GM18498 (cell line): Measurements from ENCODE around the gene PRND.
"Not testable (repeated sequence)": the region's sequence is repeated elsewhere in the genome, so short reads cannot be mapped to it uniquely, and the experiment has no call there.

Experiments used
- ATAC-seq: cut with Tn5 transposase; IDR thresholded peaks from one replicate; pipeline ENCODE4 v1.9.1; 2021; ENCODE audit warnings: mild to moderate bottlenecking, moderate library complexity; ENCODE audit not compliant: unreplicated experiment

PRND gene

GRCh38 chr20:4721719-4722118 is at the start of gene PRND:
Gene PRND, plus strand, starts transcription at chr20:4721909. Its CDS starts 2,643 bp downstream, at chr20:4724552.
- no peak for ATAC-seq

- no peak for ATAC-seq
Measured at GRCh38 chr20:4672948-4673347, 48.8 kb upstream of the PRND start.

- ATAC-seq: no peak
Measured at GRCh38 chr20:4673371-4674001, 48.2 kb upstream of the PRND start.

GRCh38 chr20:4674672-4675071 is 47.0 kb upstream of the PRND start:
- no peak for ATAC-seq

GRCh38 chr20:4677846-4678245 is 43.9 kb upstream of the PRND start:
- ATAC-seq: no peak

- ATAC-seq: no peak
Measured at GRCh38 chr20:4681401-4681800, 40.3 kb upstream of the PRND start.

GRCh38 chr20:4681991-4682401 is 39.7 kb upstream of the PRND start:
- no peak for ATAC-seq

GRCh38 chr20:4682682-4683081 is 39.0 kb upstream of the PRND start:
- ATAC-seq: no peak

GRCh38 chr20:4683261-4683660 is 38.4 kb upstream of the PRND start:
- ATAC-seq: no peak

GRCh38 chr20:4684837-4685413 is 36.8 kb upstream of the PRND start:
- ATAC-seq: no peak

GRCh38 chr20:4685923-4686221 is 35.8 kb upstream of the PRND start:
- no peak for ATAC-seq

GRCh38 chr20:4688305-4688704 is 33.4 kb upstream of the PRND start:
- ATAC-seq: no peak

GRCh38 chr20:4689220-4689619 is 32.5 kb upstream of the PRND start:
- no peak for ATAC-seq

GRCh38 chr20:4691753-4692152 is 30.0 kb upstream of the PRND start:
- no peak for ATAC-seq

- no peak for ATAC-seq
Measured at GRCh38 chr20:4694076-4694475, 27.6 kb upstream of the PRND start.

- no peak for ATAC-seq
Measured at GRCh38 chr20:4697189-4697830, 24.4 kb upstream of the PRND start.

GRCh38 chr20:4697831-4698221 is 23.9 kb upstream of the PRND start:
- no peak for ATAC-seq

GRCh38 chr20:4699216-4699615 is 22.5 kb upstream of the PRND start:
- ATAC-seq: no peak

GRCh38 chr20:4699957-4700356 is 21.8 kb upstream of the PRND start:
- ATAC-seq: no peak

GRCh38 chr20:4702562-4703280 is 19.0 kb upstream of the PRND start:
- no peak for ATAC-seq

GRCh38 chr20:4703281-4703676 is 18.4 kb upstream of the PRND start:
- ATAC-seq: no peak

- ATAC-seq: not testable (repeated sequence)
Measured at GRCh38 chr20:4706941-4707340, 14.8 kb upstream of the PRND start.
